SU-DHL-6 (cell line): Measurements from ENCODE around the gene PLD1.

Experiments
- H2AFZ ChIP-seq: fragments of 200-600 bp; sonication (generic); 2 replicates; pipeline ENCODE4 v1.6.1; 2014; ENCODE audit warnings: low read depth, mild to moderate bottlenecking, moderate library complexity, mixed read lengths, antibody characterized with exemption, low read length; ENCODE audit not compliant: severe bottlenecking
- H3F3A ChIP-seq: fragments of 200-600 bp; shearing (Covaris generic); 2 replicates; pipeline ENCODE4 v1.6.0; 2016; ENCODE audit warnings: antibody characterized with exemption, mild to moderate bottlenecking; ENCODE audit not compliant: insufficient read depth
- H3K27ac ChIP-seq: fragments of 200-600 bp; sonication (generic); 2 replicates; pipeline ENCODE4 v1.5.1; 2016; ENCODE audit warnings: low read depth, mild to moderate bottlenecking, low read length, moderate library complexity, mixed read lengths
- H3K27me3 ChIP-seq: fragments of 200-600 bp; sonication (generic), shearing (Covaris generic); 2 replicates; pipeline ENCODE4 v1.6.0; 2014; ENCODE audit warnings: mild to moderate bottlenecking, low read length
- H3K36me3 ChIP-seq: fragments of 200-600 bp; sonication (generic); 2 replicates; pipeline ENCODE4 v1.6.1; 2014; ENCODE audit warnings: mild to moderate bottlenecking, low read length, mixed read lengths
- H3K4me2 ChIP-seq: fragments of 300-600, 200-600 bp; shearing (Covaris generic), sonication (generic); 2 replicates; pipeline ENCODE4 v1.6.0; 2014; ENCODE audit warnings: low read length, low read depth, mild to moderate bottlenecking; ENCODE audit not compliant: poor library complexity, severe bottlenecking
- H3K4me3 ChIP-seq: fragments of 200-600 bp; sonication (generic); 2 replicates; pipeline ENCODE4 v1.5.1; 2014; ENCODE audit warnings: antibody characterized with exemption, low read length, mild to moderate bottlenecking, mixed read lengths; ENCODE audit not compliant: insufficient read depth, poor library complexity, severe bottlenecking
- H3K79me2 ChIP-seq: fragments of 200-600 bp; sonication (generic); 2 replicates; pipeline ENCODE4 v1.6.1; 2014; ENCODE audit warnings: mild to moderate bottlenecking, low read length, moderate library complexity; ENCODE audit not compliant: insufficient read depth
- H3K9ac ChIP-seq: fragments of 200-600 bp; sonication (generic); 2 replicates; pipeline ENCODE4 v1.7.0; 2014; ENCODE audit warnings: mild to moderate bottlenecking, low read length
- H3K9me2 ChIP-seq: fragments of 200-600 bp; sonication (generic); replicated peaks from 2 replicates; pipeline ENCODE4 v1.6.1; 2014; ENCODE audit warnings: low read length; ENCODE audit not compliant: insufficient read depth
- H3K9me3 ChIP-seq: fragments of 200-600 bp; sonication (generic); 2 replicates; pipeline ENCODE4 v1.6.1; 2014; ENCODE audit warnings: low read length, mixed read lengths; ENCODE audit not compliant: insufficient read depth
- H4K20me1 ChIP-seq: fragments of 200-600 bp; sonication (generic); 2 replicates; pipeline ENCODE4 v1.6.1; 2014; ENCODE audit warnings: low read depth, mild to moderate bottlenecking, antibody characterized with exemption, low read length, moderate library complexity, mixed read lengths
- CTCF ChIP-seq: fragments of 200-600 bp; sonication (generic); IDR thresholded peaks from one replicate; pipeline ENCODE4 v1.5.1; 2017; ENCODE audit warnings: antibody characterized with exemption, mild to moderate bottlenecking, low read length, moderate library complexity; ENCODE audit not compliant: insufficient read depth, poor library complexity, severe bottlenecking
- EZH2phosphoT487 ChIP-seq: fragments of 200-600 bp; sonication (generic), shearing (Covaris generic); conservative IDR thresholded peaks from 2 replicates; pipeline ENCODE4 v1.6.1; 2018; ENCODE audit warnings: mild to moderate bottlenecking, antibody characterized with exemption, low read length, moderate library complexity, mixed read lengths

The PLD1 gene

GRCh38 chr3:171803044-171803443 is 7.2 kb downstream of the PLD1 start:
- H3K27me3 ChIP-seq = no peaks in the 10 kb centered on the region
- no peak overlapping the region for H3K4me2 ChIP-seq
- H2AFZ ChIP-seq = no peak overlapping the region
- H3K9ac ChIP-seq = no peak overlapping the region
- no peaks in the 10 kb centered on the region for H3K9me2 ChIP-seq
- no peaks in the 10 kb centered on the region for H3K79me2 ChIP-seq
- H3K27ac ChIP-seq = no peak overlapping the region
- no peak overlapping the region for H3K4me3 ChIP-seq
- H4K20me1 ChIP-seq = no peaks in the 10 kb centered on the region
- no peaks in the 10 kb centered on the region for H3F3A ChIP-seq
- no peaks in the 10 kb centered on the region for H3K36me3 ChIP-seq
- TF ChIP-seq CTCF = no peak
- no peak for TF ChIP-seq EZH2phosphoT487
- no peaks in the 10 kb centered on the region for H3K9me3 ChIP-seq

GRCh38 chr3:171802590-171802956 is 7.7 kb downstream of the PLD1 start:
- TF ChIP-seq CTCF = no peak
- no peak for TF ChIP-seq EZH2phosphoT487
- Histone ChIP-seq H3K36me3 (no peaks in the 10 kb centered on the region), H3K27me3 (no peaks in the 10 kb centered on the region), H3K9me3 (no peaks in the 10 kb centered on the region), H2AFZ (no peak overlapping the region), H3K27ac (no peak overlapping the region), H3F3A (no peaks in the 10 kb centered on the region), H3K9ac (no peak overlapping the region), H3K9me2 (no peaks in the 10 kb centered on the region), H3K79me2 (no peaks in the 10 kb centered on the region), H3K4me2 (no peak overlapping the region), H4K20me1 (no peaks in the 10 kb centered on the region), H3K4me3 (no peak overlapping the region)

GRCh38 chr3:171801738-171802589 is 8.3 kb downstream of the PLD1 start:
- no peak overlapping the region for H2AFZ ChIP-seq
- no peaks in the 10 kb centered on the region for H3F3A ChIP-seq
- no peak overlapping the region for H3K4me2 ChIP-seq
- TF ChIP-seq CTCF (no peak), EZH2phosphoT487 (no peak)
- H4K20me1 ChIP-seq = no peaks in the 10 kb centered on the region
- no peaks in the 10 kb centered on the region for H3K9me2 ChIP-seq
- no peaks in the 10 kb centered on the region for H3K36me3 ChIP-seq
- no peak overlapping the region for H3K9ac ChIP-seq
- no peak overlapping the region for H3K27ac ChIP-seq
- H3K4me3 ChIP-seq = no peak overlapping the region
- no peaks in the 10 kb centered on the region for H3K9me3 ChIP-seq
- H3K79me2 ChIP-seq = no peaks in the 10 kb centered on the region
- H3K27me3 ChIP-seq = no peaks in the 10 kb centered on the region
